DND-41 (cell line): ENCODE results near the gene CGRRF1.

Source experiments
- CTCF ChIP-seq: IDR thresholded peaks from 2 replicates; pipeline ENCODE4 v1.5.1; 2012; ENCODE audit warnings: borderline replicate concordance, low read length, moderate library complexity, mild to moderate bottlenecking; ENCODE audit not compliant: poor library complexity, severe bottlenecking; ENCODE audit errors: extremely low read depth
- EZH2 ChIP-seq: IDR thresholded peaks from 3 replicates; pipeline ENCODE4 v1.6.1; 2012; ENCODE audit warnings: borderline replicate concordance, low read depth, mild to moderate bottlenecking, moderate library complexity, low read length, inconsistent platforms; ENCODE audit not compliant: severe bottlenecking

DNA sequence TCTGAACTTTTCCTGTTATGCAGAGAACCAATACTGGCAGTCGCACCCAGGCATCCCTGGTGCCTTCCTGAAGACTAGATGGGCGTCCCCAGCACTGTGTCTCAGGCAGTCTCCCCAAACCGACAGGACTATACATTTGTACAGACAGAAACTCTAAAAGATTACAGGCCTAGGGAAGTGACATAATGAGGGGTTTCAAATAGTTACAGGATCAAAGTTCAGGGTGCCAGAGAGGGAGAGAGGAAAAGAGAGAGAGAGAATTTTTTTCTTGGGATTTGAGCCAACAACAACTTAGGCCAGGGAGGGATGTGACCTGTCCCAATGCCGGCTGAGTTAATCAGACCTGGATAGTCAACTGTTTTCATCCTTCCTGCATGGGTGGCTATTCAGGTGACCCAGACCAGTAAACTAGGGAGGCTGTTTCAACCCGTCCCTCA is 11.6 kb upstream of the CGRRF1 start:
- TF ChIP-seq CTCF (no peak), EZH2 (no peak)
